BLaER1 treated with 17β-estradiol and CSF1 and Interleukin-3, amounts not matched to agents 10 nM and 100 nM (cell line): ENCODE data around the gene PTPRM.
A peak's percentile ranks its signal among the peaks of the same experiment; 100 is the strongest.
"Not testable (repeated sequence)": the region's sequence is repeated elsewhere in the genome, so short reads cannot be mapped to it uniquely, and the experiment has no call there.

Experiments used
- H3K27ac ChIP-seq, 11 experiments: shearing (Covaris generic); formaldehyde crosslinking; 2 replicates each; pipeline ENCODE4 v1.8.1; 2022
- H3K27me3 ChIP-seq, 11 experiments: shearing (Covaris generic); formaldehyde crosslinking; 2 replicates each; pipeline ENCODE4 v1.8.1; 2022
- H3K36me3 ChIP-seq, 11 experiments: shearing (Covaris generic); formaldehyde crosslinking; 2 replicates each; pipeline ENCODE4 v1.8.1; 2022
- H3K4me1 ChIP-seq, 10 experiments: shearing (Covaris generic); formaldehyde crosslinking; 2 replicates each; pipeline ENCODE4 v1.8.1; 2022
- H3K4me2 ChIP-seq, 11 experiments: shearing (Covaris generic); formaldehyde crosslinking; 2 replicates each; pipeline ENCODE4 v1.8.1; 2022
- H3K4me3 ChIP-seq, 10 experiments: shearing (Covaris generic); formaldehyde crosslinking; 2 replicates each; pipeline ENCODE4 v1.8.1; 2022
- H3K9ac ChIP-seq, 11 experiments: shearing (Covaris generic); formaldehyde crosslinking; 2 replicates each; pipeline ENCODE4 v1.8.1; 2022
- H3K9me3 ChIP-seq, 11 experiments: shearing (Covaris generic); formaldehyde crosslinking; replicated peaks in 1 of 11; 2 replicates each; pipeline ENCODE4 v1.8.1; 2022
- H4K20me1 ChIP-seq, 11 experiments: shearing (Covaris generic); formaldehyde crosslinking; 2 replicates each; pipeline ENCODE4 v1.8.1; 2022
- Cebpa-rat ChIP-seq, 11 experiments: shearing (Covaris generic); IDR thresholded peaks; 2 replicates each; pipeline ENCODE4 v1.8.1; 2022

Gene PTPRM

GRCh38 chr18:8045160-8045883, 478.2 kb downstream of the PTPRM start:
- peaks cover 0 to 31% (median 10%) of the 10 kb centered on the region in 11 experiments; a peak in 13 of 22 replicates for H3K27me3 ChIP-seq
- H3K4me2 ChIP-seq = no peak overlapping the region
- H4K20me1 ChIP-seq = no peaks in the 10 kb centered on the region
- no peaks in the 10 kb centered on the region for H3K36me3 ChIP-seq
- no peak for TF ChIP-seq Cebpa-rat (IDR thresholded peaks at IDR 0.05)
- H3K27ac ChIP-seq = no peak overlapping the region
- H3K4me1 ChIP-seq = peaks cover 0 to 4% (median under 1%) of the 10 kb centered on the region in 10 experiments; a peak in 5 of 20 replicates
- H3K4me3 ChIP-seq = no peak overlapping the region
- H3K9me3 ChIP-seq = no peaks in the 10 kb centered on the region
- no peak overlapping the region for H3K9ac ChIP-seq

- H3K4me1 ChIP-seq = peaks cover 0 to 10% (median 5%) of the 10 kb centered on the region in 10 experiments; a peak in 16 of 20 replicates
- peaks cover 0 to 37% (median 16%) of the 10 kb centered on the region in 11 experiments; a peak in 16 of 22 replicates for H3K27me3 ChIP-seq
- no peak for TF ChIP-seq Cebpa-rat (IDR thresholded peaks at IDR 0.05)
Observed at GRCh38 chr18:8045884-8046281, 478.8 kb downstream of the PTPRM start.

GRCh38 chr18:8046441-8046840, 479.3 kb downstream of the PTPRM start:
- Histone ChIP-seq H4K20me1 (0 out of 22 replicates have a peak, but pooled peaks cover 0 to 3% (median 0%) of the 10 kb centered on the region in 11 experiments), H3K27me3 (peaks cover 0 to 41% (median 20%) of the 10 kb centered on the region in 11 experiments; a peak in 16 of 22 replicates), H3K9me3 (no peaks in the 10 kb centered on the region), H3K9ac (no peak overlapping the region), H3K4me3 (no peak overlapping the region), H3K27ac (no peak overlapping the region), H3K4me2 (no peak overlapping the region), H3K4me1 (peaks cover 0 to 15% (median 11%) of the 10 kb centered on the region in 10 experiments; a peak in 16 of 20 replicates), H3K36me3 (no peaks in the 10 kb centered on the region)
- TF ChIP-seq Cebpa-rat (IDR thresholded peaks at IDR 0.05) = no peak

More at GRCh38 chr18:8045884-8046281, 478.8 kb downstream of the PTPRM start:
- Histone ChIP-seq H3K27ac (no peak overlapping the region), H3K9me3 (no peaks in the 10 kb centered on the region), H3K4me3 (no peak overlapping the region), H3K36me3 (no peaks in the 10 kb centered on the region), H4K20me1 (0 out of 22 replicates have a peak, but pooled peaks cover 0 to 3% (median 0%) of the 10 kb centered on the region in 11 experiments), H3K4me2 (no peak overlapping the region), H3K9ac (no peak overlapping the region)

GRCh38 chr18:8049147-8049546, 482.0 kb downstream of the PTPRM start:
- H3K9ac ChIP-seq = no peak overlapping the region
- H3K27me3 ChIP-seq = peaks cover 6 to 60% (median 31%) of the 10 kb centered on the region in 11 experiments; a peak in 20 of 22 replicates
- peaks cover 5 to 29% (median 24%) of the 10 kb centered on the region in 10 experiments; a peak in 18 of 20 replicates for H3K4me1 ChIP-seq
- peaks cover 0 to 3% (median 0%) of the 10 kb centered on the region in 11 experiments; a peak in 1 of 22 replicates for H4K20me1 ChIP-seq
- TF ChIP-seq Cebpa-rat (IDR thresholded peaks at IDR 0.05) = no peak
- no peaks in the 10 kb centered on the region for H3K36me3 ChIP-seq
- no peak overlapping the region for H3K27ac ChIP-seq
- no peak overlapping the region for H3K4me2 ChIP-seq
- H3K4me3 ChIP-seq = no peak overlapping the region
- H3K9me3 ChIP-seq = no peaks in the 10 kb centered on the region

GRCh38 chr18:8050616-8051329, 483.7 kb downstream of the PTPRM start:
- no peak overlapping the region for H3K4me3 ChIP-seq
- H3K9me3 ChIP-seq = no peaks in the 10 kb centered on the region
- H3K4me1 ChIP-seq = peaks cover 5 to 29% (median 24%) of the 10 kb centered on the region in 10 experiments; a peak in 18 of 20 replicates
- peaks cover 6 to 76% (median 35%) of the 10 kb centered on the region in 11 experiments; a peak in 20 of 22 replicates for H3K27me3 ChIP-seq
- no peak for TF ChIP-seq Cebpa-rat (IDR thresholded peaks at IDR 0.05)
- H3K27ac ChIP-seq = no peak overlapping the region
- peaks cover 0 to 3% (median 0%) of the 10 kb centered on the region in 11 experiments; a peak in 1 of 22 replicates for H4K20me1 ChIP-seq
- no peaks in the 10 kb centered on the region for H3K36me3 ChIP-seq
- H3K9ac ChIP-seq = no peak overlapping the region
- peak overlapping the region in 9 of 11 experiments; percentile 28 to 72 (median 58); a peak in 17 of 22 replicates for H3K4me2 ChIP-seq

GRCh38 chr18:8051453-8051852, 484.3 kb downstream of the PTPRM start:
- H3K4me2 ChIP-seq = peak overlapping the region in 10 of 11 experiments; percentile 10 to 72 (median 58); a peak in 16 of 22 replicates
- no peak overlapping the region for H3K4me3 ChIP-seq
- no peak overlapping the region for H3K9ac ChIP-seq

GRCh38 chr18:8052237-8052701, 485.2 kb downstream of the PTPRM start:
- 0 out of 22 replicates have a peak, but pooled peaks of 1 of the 11 experiments have one; percentile 12 for TF ChIP-seq Cebpa-rat (IDR thresholded peaks at IDR 0.05)
- Histone ChIP-seq H3K4me3 (no peak overlapping the region), H3K27ac (no peak overlapping the region), H3K36me3 (no peaks in the 10 kb centered on the region), H3K9ac (no peak overlapping the region), H3K27me3 (peaks cover 6 to 76% (median 37%) of the 10 kb centered on the region in 11 experiments; a peak in 20 of 22 replicates), H4K20me1 (peaks cover 0 to 3% (median 0%) of the 10 kb centered on the region in 11 experiments; a peak in 1 of 22 replicates), H3K4me2 (peak overlapping the region in 9 of 11 experiments; percentile 30 to 72 (median 59); a peak in 17 of 22 replicates), H3K4me1 (peaks cover 5 to 29% (median 24%) of the 10 kb centered on the region in 10 experiments; a peak in 18 of 20 replicates), H3K9me3 (no peaks in the 10 kb centered on the region)

More at GRCh38 chr18:8051453-8051852, 484.3 kb downstream of the PTPRM start:
- Histone ChIP-seq H3K9me3 (no peaks in the 10 kb centered on the region), H4K20me1 (peaks cover 0 to 3% (median 0%) of the 10 kb centered on the region in 11 experiments; a peak in 1 of 22 replicates), H3K36me3 (no peaks in the 10 kb centered on the region), H3K4me1 (peaks cover 5 to 29% (median 24%) of the 10 kb centered on the region in 10 experiments; a peak in 18 of 20 replicates), H3K27me3 (peaks cover 6 to 77% (median 37%) of the 10 kb centered on the region in 11 experiments; a peak in 20 of 22 replicates), H3K27ac (no peak overlapping the region)
- no peak for TF ChIP-seq Cebpa-rat (IDR thresholded peaks at IDR 0.05)

- Histone ChIP-seq H3K4me1 (peaks cover 5 to 13% (median 11%) of the 10 kb centered on the region in 10 experiments; a peak in 18 of 20 replicates), H3K27ac (no peak overlapping the region), H4K20me1 (no peaks in the 10 kb centered on the region; a peak in 1 of 22 replicates), H3K9ac (no peak overlapping the region), H3K36me3 (no peaks in the 10 kb centered on the region), H3K4me2 (no peak overlapping the region), H3K27me3 (peaks cover 0 to 42% (median 16%) of the 10 kb centered on the region in 11 experiments; a peak in 15 of 22 replicates), H3K4me3 (no peak overlapping the region), H3K9me3 (no peaks in the 10 kb centered on the region)
- no peak for TF ChIP-seq Cebpa-rat (IDR thresholded peaks at IDR 0.05)
Observed at GRCh38 chr18:8056723-8057122, 489.6 kb downstream of the PTPRM start.

- H3K4me1 ChIP-seq, H3K4me2 ChIP-seq, H3K9me3 ChIP-seq, H3K27me3 ChIP-seq, H3K9ac ChIP-seq, H3K4me3 ChIP-seq, H3K27ac ChIP-seq, H4K20me1 ChIP-seq, H3K36me3 ChIP-seq: not testable (repeated sequence)
Observed at GRCh38 chr18:8063152-8063551, 496.0 kb downstream of the PTPRM start.
